Measurements from ENCODE around the gene GGCX. TPM values are rescaled to one million over a fixed set of nuclear protein-coding genes. Genes with fewer than 3 reads are reported as not detected.
A peak's percentile ranks its signal among the peaks of the same experiment; 100 is the strongest.

GGCX gene
- total RNA-seq, 3 donors from 2014 or later: 26.4 to 39.1 (median 31.7) TPM

- H3K4me3 ChIP-seq: no peak overlapping the region
- H3K9me3 ChIP-seq: no peaks in the 10 kb centered on the region
- no peak for DNase-seq
- H3K36me3 ChIP-seq (ENCODE audit: low read depth): no peaks in the 10 kb centered on the region
- peaks cover 28% of the 10 kb centered on the region for H3K4me1 ChIP-seq (ENCODE audit: low read depth)
- no peak for ATAC-seq
- TF ChIP-seq CTCF (IDR thresholded peaks at IDR 0.05): no peak
- intact Hi-C loops (cut with DNase I, micrococcal nuclease): no loop called here
Observed at GRCh38 chr2:85600235-85600575, 38.9 kb upstream of the GGCX start.

GRCh38 chr2:85599468-85600234 is 38.4 kb upstream of the GGCX start:
- DNase-seq (peak in 2 of 3 donors; percentile 30 to 47), ATAC-seq (no peak)
- TF ChIP-seq CTCF (IDR thresholded peaks at IDR 0.05): no peak
- Histone ChIP-seq H3K4me1 (ENCODE audit: low read depth) (peaks cover 27% of the 10 kb centered on the region), H3K9me3 (no peaks in the 10 kb centered on the region), H3K4me3 (no peak overlapping the region), H3K36me3 (ENCODE audit: low read depth) (no peaks in the 10 kb centered on the region)
- intact Hi-C loops (cut with DNase I, micrococcal nuclease): no loop called here

GRCh38 chr2:85598594-85599340 is 37.5 kb upstream of the GGCX start:
- Histone ChIP-seq H3K4me3 (no peak overlapping the region), H3K4me1 (ENCODE audit: low read depth) (peaks cover 26% of the 10 kb centered on the region), H3K36me3 (ENCODE audit: low read depth) (no peaks in the 10 kb centered on the region), H3K9me3 (no peaks in the 10 kb centered on the region)
- ATAC-seq: no peak
- peak in 1 of 3 donors; percentile 20 for DNase-seq
- no peak for TF ChIP-seq CTCF (IDR thresholded peaks at IDR 0.05)
- intact Hi-C loops (cut with DNase I, micrococcal nuclease): no loop called here

- Histone ChIP-seq H3K36me3 (ENCODE audit: low read depth) (no peaks in the 10 kb centered on the region), H3K4me3 (no peak overlapping the region), H3K4me1 (ENCODE audit: low read depth) (peaks cover 23% of the 10 kb centered on the region), H3K9me3 (no peaks in the 10 kb centered on the region)
- no peak for ATAC-seq
- intact Hi-C loops (cut with DNase I, micrococcal nuclease): no loop called here
- no peak for TF ChIP-seq CTCF (IDR thresholded peaks at IDR 0.05)
- no peak for DNase-seq
Observed at GRCh38 chr2:85597241-85597640, 35.9 kb upstream of the GGCX start.

- no peaks in the 10 kb centered on the region for H3K9me3 ChIP-seq
- intact Hi-C loops (cut with DNase I, micrococcal nuclease): no loop called here
- H3K4me3 ChIP-seq: no peak overlapping the region
- H3K4me1 ChIP-seq (ENCODE audit: low read depth): peaks cover 21% of the 10 kb centered on the region
- no peak for DNase-seq
- no peak for TF ChIP-seq CTCF (IDR thresholded peaks at IDR 0.05)
- ATAC-seq: no peak
- no peaks in the 10 kb centered on the region for H3K36me3 ChIP-seq (ENCODE audit: low read depth)
Observed at GRCh38 chr2:85596486-85597143, 35.3 kb upstream of the GGCX start.

Measured in mucosa of descending colon (tissue), 3 donors.